ENCODE measurements around the gene CHM. TPM values are rescaled to one million over a fixed set of nuclear protein-coding genes. Genes with fewer than 3 reads are reported as not detected.
"Not testable (repeated sequence)": the region's sequence is repeated elsewhere in the genome, so short reads cannot be mapped to it uniquely, and the experiment has no call there.

CHM gene
- total RNA-seq, 1 experiment from 2014 or later: 23.3 TPM

GRCh38 chrX:85996555-85996954 is 50.8 kb downstream of the CHM start:
- DNase-seq (ENCODE audit: low read depth): no peak

DNA sequence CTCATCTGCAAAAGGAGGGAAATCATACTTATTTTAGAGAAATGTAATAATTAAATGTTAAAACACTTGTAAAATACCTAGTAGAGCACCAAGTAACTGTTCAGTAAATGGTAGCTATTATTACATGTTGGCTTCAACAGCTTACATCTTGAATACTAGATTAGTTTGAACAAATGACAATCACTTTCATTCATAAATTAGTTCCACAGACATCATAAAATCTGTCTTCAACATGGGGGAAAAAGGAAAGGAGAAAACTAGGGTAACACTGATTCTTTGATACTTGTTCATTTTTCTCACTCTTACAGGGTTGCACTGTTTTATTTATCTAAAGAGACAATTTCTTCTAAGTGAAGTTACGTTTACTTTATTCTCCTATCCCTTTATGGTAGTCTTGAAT is 51.7 kb downstream of the CHM start:
- DNase-seq (ENCODE audit: low read depth): no peak

DNA sequence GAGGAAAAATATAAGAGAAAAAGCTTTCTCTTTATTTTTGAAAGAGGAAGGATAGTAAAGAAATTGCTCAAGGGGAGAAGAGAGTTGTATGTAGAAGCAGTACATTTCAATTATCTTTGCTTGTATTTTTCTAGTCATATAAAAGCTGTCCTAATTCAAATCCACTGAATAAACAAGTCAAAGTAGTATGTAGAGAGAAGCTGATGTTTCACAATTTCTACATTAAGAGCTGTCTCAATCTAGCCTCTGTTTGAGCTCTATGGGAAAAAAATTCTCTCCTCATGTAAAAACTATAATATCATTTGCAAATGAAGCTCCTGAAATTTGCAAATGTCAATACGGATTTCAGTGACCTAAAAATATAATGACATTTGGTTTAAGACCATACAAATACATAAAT is 52.6 kb downstream of the CHM start:
- no peak for DNase-seq (ENCODE audit: low read depth)

DNA sequence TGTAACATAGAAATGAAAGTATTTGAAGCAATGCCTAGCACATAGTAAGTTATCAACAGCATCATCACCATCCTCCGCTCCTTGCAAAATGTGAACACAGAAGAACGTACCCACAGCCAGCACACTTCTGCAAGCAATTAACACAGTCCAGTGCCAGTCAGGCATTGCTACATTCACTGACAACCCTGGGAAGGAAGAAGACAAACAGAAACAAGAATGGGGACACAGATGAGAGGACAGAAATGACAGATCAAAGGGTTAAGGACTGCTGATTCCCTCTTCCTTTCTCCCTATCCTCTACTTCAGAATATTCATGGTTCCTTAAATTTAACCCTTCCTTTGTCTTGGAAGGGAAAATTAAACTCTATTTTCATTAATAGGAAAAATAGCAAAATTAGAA is 53.1 kb downstream of the CHM start:
- no peak for DNase-seq (ENCODE audit: low read depth)

DNA sequence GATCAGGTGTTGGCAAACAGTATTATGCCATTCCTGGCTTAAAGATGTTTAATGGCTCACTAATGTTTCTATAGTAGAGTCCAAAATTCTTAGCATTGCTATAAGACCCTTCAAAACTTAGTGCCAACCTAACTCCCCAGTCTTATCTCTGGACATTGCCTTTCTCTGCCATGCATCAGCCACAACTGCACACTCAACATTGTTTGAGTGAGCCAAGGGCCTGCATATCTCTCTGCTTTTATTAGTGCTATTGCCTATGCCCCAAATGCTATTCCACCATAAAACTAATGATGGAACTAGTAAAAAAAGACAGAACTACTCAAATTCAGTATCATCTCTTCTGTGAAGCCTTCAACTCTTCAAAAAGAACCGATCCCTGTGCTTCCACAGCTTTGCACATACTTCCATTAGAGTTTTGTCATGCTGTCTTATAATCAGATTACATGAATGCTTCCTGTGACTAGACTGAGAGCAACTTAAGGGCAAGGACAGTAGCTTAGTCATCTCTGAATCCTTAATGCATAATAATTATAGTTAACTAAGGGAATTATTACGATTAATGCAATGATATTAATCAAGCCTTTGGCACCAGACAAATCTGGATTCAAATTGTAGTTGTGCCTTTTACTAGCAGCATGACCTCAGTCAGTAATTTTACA is 53.7 kb downstream of the CHM start:
- peak; percentile 17 for DNase-seq (ENCODE audit: low read depth)

DNA sequence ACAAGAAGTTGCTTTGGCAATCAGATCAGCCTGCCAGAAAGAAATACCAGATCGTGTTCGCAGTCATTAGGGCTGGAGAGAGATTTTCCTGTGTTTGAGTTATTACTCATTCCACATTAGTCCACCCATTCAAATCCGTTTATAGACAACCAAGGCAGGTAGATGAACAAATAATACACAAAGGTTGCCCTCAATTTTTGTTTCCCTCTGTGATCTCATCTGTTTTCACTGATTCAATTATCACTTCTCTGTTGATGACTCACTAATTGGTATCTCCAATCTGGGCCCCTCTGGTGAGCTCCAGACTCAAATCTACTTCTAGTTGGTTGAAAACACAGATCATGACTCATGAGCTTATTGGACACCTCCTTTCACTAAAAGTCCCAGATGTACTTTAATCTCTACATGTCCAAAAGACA is 54.5 kb downstream of the CHM start:
- DNase-seq (ENCODE audit: low read depth): peak; percentile 39

DNA sequence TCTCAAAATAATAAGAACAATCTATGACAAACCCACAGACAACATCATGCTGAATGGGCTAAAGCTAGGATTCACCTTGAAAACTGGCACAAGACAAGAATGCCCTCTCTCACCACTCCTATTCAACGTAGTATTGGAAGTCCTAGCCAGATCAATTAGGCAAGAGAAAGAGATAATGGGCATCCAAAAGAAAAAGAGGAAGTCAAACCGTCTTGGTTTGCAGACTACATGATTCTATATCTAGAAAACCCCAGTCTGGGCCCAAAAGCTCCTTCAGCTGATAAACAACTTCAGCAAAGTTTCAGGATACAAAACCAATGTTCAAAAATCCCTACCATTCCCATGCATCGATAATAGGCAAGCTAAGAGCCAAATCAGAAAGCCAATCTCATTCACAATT is 59.0 kb downstream of the CHM start:
- DNase-seq (ENCODE audit: low read depth): no peak

- DNase-seq (ENCODE audit: low read depth): no peak
Measured at GRCh38 chrX:85980286-85980685, 67.1 kb downstream of the CHM start.

GRCh38 chrX:85977218-85977617 is 70.1 kb downstream of the CHM start:
- DNase-seq (ENCODE audit: low read depth): no peak

DNA sequence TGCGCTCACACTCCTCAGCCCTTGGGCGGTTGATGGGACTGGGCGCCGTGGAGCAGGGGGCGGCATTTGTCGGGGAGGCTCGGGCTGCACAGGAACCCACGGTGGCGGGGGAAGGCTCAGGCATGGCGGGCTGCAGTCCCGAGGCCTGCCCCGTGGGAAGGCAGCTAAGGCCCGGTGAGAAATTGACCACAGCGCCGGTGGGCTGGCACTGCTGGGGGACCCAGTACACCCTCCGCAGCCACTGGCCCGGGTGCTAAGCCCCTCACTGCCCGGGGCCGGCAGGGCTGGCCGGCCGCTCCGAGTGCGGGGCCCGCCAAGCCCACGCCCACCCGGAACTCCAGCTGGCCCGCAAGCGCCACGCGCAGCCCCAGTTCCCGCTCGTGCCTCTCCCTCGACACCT is 75.0 kb downstream of the CHM start:
- not testable (repeated sequence) for DNase-seq (ENCODE audit: low read depth)

GRCh38 chrX:85964744-85965143 is 82.6 kb downstream of the CHM start:
- peak; percentile 1 for DNase-seq (ENCODE audit: low read depth)

DNA sequence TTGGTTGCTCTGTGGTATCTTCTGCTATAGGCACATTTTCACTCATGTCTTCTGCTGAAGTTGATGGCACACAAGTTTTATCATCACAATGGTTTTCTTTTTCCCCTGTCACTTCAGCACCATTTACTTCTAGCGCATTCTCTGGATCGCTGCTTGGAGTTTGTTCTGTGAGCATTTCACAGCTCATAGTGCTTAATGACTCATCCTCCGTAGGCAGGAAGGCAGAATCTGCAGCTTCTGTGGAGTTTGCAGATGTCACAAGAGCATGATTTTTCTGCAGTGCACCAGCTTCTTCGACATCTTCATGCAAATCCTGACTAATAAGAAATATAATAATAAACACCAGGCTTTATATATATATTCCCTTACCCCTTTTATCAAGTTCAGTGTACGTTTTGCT is 83.6 kb downstream of the CHM start:
- peak; percentile 62 for DNase-seq (ENCODE audit: low read depth)

- no peak for DNase-seq (ENCODE audit: low read depth)
Measured at GRCh38 chrX:85955510-85955909, 91.8 kb downstream of the CHM start.

- DNase-seq (ENCODE audit: low read depth): not testable (repeated sequence)
Measured at GRCh38 chrX:85944751-85945150, 102.6 kb downstream of the CHM start.

- DNase-seq (ENCODE audit: low read depth): no peak
Measured at GRCh38 chrX:85941275-85941674, 106.1 kb downstream of the CHM start.

DNA sequence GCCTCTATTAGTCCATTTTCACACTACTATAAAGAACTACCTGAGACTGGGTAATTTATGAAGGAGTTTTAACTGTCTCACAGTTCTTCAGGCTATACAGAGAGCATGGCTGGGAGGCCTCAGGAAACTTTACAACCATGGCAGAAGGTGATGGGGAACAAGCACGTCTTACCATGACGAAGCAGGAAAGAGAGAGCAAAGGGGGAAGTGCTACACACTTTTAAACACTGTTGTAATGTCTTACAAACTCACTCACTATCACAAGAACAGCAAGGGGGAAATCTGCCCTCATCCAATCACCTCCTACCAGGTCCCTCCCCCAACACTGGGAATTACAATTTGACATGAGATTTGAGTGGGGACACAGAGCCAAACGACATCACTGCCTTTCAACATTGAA is 107.4 kb downstream of the CHM start:
- not testable (repeated sequence) for DNase-seq (ENCODE audit: low read depth)

- not testable (repeated sequence) for DNase-seq (ENCODE audit: low read depth)
Measured at GRCh38 chrX:85934399-85934798, 113.0 kb downstream of the CHM start.

- no peak for DNase-seq (ENCODE audit: low read depth)
Measured at GRCh38 chrX:85930099-85930498, 117.3 kb downstream of the CHM start.

DNA sequence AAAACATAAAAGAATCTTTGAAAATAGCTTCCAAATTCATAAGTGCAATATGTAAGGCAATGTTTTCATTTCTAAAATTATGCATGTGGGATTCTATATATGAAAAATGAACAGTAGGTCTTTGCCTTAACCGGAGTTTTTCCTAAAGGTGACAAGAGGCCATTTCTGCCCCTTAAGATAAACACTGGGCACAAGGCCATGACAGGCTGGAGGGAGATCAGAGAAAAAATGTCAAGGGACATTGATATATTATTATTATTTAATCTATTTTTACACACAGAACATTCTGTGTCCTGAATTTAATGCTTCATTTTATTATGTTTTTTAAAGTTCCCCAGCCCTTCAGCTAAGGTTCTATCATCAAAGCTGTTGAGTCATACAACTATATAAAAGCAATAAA is 118.8 kb downstream of the CHM start:
- DNase-seq (ENCODE audit: low read depth): no peak

DNA sequence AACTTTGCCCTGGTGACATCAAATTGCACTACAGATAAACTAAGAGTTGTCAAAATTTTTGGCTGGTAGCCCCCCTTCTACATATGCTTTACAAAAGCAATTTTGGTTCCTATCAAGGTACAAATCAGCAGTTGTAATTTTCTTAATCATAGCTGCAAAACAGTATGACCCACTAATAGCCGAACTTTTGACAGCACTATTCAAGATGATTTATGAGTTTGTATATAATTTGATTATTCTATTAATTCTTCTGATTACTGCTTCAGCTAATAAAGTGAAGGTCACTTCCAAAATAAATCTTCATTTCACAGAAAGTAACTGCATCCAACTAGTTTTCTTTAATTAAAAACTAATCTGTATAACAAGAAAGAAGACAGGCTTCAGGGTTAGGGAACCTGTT is 119.6 kb downstream of the CHM start:
- DNase-seq (ENCODE audit: low read depth): no peak

- DNase-seq (ENCODE audit: low read depth): peak; percentile 36
Measured at GRCh38 chrX:85922821-85923220, 124.5 kb downstream of the CHM start.

- not testable (repeated sequence) for DNase-seq (ENCODE audit: low read depth)
Measured at GRCh38 chrX:85916656-85917280, 130.6 kb downstream of the CHM start.

- DNase-seq (ENCODE audit: low read depth): no peak
Measured at GRCh38 chrX:85914431-85914830, 132.9 kb downstream of the CHM start.

DNA sequence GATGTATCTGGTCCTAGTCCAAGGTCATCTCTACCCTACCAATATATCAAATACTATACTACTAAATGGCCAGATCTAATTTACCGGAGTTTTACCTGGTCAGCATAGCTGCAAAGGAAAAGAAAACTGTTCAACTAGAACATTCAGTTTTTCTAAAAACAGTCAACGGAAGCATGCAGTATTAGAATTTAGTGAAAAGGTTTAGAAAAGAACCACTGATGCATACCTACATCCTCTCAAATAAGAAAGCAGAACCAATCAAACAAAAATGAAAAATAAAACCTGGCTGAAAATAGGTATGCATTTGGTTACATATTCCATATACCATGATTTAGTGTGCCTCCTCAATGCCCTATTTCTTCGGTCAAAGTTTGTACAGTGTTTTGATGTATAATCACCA is 140.0 kb downstream of the CHM start:
- no peak for DNase-seq (ENCODE audit: low read depth)

Measured in M059J (cell line).